Urinary bladder (tissue), 4 donors: Measurements from ENCODE around the gene SYPL1. TPM values are rescaled to one million over a fixed set of nuclear protein-coding genes. Genes with fewer than 3 reads are reported as not detected.

Experiments used
- DNase-seq: peaks from one replicate; pipeline ENCODE4 v3.0.0-alpha.2; 2015; ENCODE audit errors: extremely low spot score
- H3K27ac ChIP-seq: one replicate; pipeline ENCODE4 v1.5.1; 2013; ENCODE audit warnings: low read depth, mild to moderate bottlenecking, moderate library complexity
- H3K36me3 ChIP-seq: one replicate; pipeline ENCODE4 v1.6.1; 2013; ENCODE audit warnings: mild to moderate bottlenecking, moderate library complexity; ENCODE audit not compliant: insufficient read depth
- H3K4me1 ChIP-seq: one replicate; pipeline ENCODE4 v1.6.1; 2013; ENCODE audit warnings: mild to moderate bottlenecking, moderate library complexity; ENCODE audit not compliant: insufficient read depth
- H3K4me3 ChIP-seq: one replicate; pipeline ENCODE4 v1.5.1; 2013; ENCODE audit warnings: low read depth, low read length
- WGBS: extraction: QIAGEN DNeasy Blood & Tissue Kit; methylation state at CpG from one replicate; pipeline ENCODE4 v1.1.7; 2013; 5-methylcytosine and 5-hydroxymethylcytosine counted together
- polyA plus RNA-seq: library from polyadenylated mRNA; stranded (reverse); fragments of 200-250 nt; gene quantifications from one replicate; pipeline ENCODE4 v1.2.3, GENCODE V29; 2013
- total RNA-seq: library from RNA; depleted of rRNA; stranded (reverse); fragments of >200 nt; gene quantifications from one replicate; pipeline ENCODE4 v1.2.3, GENCODE V29; 2014
- donor health status: healthy with polysubstance abuse.
- donor health status: healthy.

The SYPL1 gene
- total and polyA plus RNA-seq, 2 donors = 113 to 133 TPM

DNA sequence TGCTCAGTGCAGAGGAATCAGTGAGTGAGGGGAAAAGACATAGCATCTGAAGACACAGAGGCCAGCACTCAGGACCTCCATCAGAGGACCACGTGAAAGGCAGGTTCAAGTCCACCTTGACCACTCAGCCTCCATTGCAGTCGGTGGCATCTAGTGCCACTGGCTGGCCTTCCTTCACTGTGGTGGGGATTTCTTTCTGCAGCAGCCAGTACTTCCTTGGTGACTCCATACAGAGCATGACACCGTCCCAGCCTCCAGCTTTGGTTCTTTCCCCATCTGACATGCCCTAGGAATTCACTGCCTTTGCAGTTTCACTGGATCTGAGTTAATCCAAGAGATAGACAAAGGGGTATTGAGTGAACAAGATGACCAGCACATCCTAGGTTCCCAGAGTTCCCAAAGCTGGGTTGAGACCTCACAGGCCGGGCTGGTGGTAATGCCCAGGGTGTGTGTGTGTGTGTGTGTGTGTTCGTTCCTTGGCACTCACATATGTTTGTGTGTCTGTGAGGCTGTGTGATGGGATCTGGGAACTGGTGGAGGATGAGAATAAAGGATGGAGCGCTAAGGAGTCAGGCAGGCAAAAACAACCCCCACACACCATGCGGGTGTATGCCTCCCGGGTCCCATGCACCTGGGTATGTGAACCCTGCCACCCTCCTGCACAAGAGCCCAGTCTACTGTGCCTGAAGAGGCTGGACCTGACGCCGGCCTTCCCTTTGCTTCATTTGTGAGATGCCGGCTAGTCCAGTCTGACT is 57.8 kb downstream of the SYPL1 start:
- 96% methylated on average over 11 of the region's 11 CpGs for WGBS
- DNase-seq = no peak
- Histone ChIP-seq H3K27ac (no peak overlapping the region), H3K36me3 (no peaks in the 10 kb centered on the region), H3K4me1 (no peaks in the 10 kb centered on the region), H3K4me3 (no peak overlapping the region)

DNA sequence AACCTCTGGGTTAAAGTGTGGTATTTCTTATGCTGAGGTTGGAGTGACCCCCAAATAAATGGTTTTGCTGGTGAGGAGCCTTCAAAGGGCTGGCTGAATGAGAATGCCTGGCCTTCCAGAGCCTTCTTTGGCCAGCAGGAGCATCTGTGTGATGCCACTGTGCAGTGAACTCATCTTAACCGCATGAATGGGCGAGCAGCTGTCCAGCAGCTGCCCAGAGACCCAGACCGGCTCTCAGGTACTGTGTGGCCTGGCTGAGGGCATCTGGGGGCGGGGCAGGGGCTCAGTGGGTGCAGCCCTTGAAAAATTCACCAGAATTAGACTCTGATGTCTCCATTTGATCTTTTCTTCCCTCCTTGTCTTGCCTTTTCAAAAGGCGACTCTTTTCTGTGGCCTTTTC is 59.0 kb downstream of the SYPL1 start:
- 90% methylated on average over 5 of the region's 5 CpGs for WGBS
- Histone ChIP-seq H3K27ac (no peak overlapping the region), H3K36me3 (no peaks in the 10 kb centered on the region), H3K4me1 (no peaks in the 10 kb centered on the region), H3K4me3 (no peak overlapping the region)
- no peak for DNase-seq

DNA sequence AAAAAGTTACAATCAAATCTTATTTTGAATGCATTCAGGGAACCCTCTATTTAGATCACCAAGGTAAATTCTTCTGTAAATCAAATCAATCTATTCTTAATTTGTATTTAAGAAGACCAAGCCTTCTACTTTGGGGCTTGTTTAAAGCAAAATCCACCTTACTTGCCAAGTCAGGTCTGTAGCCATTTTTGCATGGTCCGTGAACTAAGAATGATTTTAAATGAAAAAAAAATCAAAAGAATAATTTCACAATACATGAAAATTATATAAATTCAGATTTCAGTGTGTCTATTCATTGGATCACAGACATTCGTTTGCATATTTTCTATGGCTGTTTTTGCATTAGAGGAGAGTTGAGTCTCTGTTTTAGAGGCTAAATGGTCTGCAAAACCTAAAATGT is 59.4 kb downstream of the SYPL1 start:
- DNase-seq = no peak
- no peaks in the 10 kb centered on the region for H3K36me3 ChIP-seq
- no peaks in the 10 kb centered on the region for H3K4me1 ChIP-seq
- no peak overlapping the region for H3K27ac ChIP-seq
- 90% methylated on average over 2 of the region's 2 CpGs for WGBS
- H3K4me3 ChIP-seq = no peak overlapping the region

DNA sequence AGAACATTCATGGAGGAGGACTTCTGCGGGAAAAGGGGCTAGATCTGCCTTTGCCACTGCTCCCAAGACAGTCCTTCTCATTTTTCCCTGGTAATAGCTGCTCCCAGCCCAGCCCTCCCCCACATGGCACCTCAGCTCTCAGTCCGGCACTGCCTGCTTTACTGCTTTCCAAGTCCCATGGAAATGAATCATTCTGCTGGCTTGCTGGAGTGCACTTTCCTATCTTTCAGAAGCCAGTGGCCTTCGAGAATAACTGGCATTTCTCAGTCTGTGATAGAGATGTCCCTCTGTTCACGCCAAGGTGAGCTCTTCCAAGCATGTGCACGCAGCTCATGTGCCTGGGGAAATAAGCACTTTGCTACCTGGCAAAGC is 61.4 kb downstream of the SYPL1 start:
- Histone ChIP-seq H3K27ac (no peak overlapping the region), H3K4me3 (no peak overlapping the region), H3K4me1 (no peaks in the 10 kb centered on the region), H3K36me3 (no peaks in the 10 kb centered on the region)
- WGBS = 50% methylated on average over 5 of the region's 5 CpGs
- no peak for DNase-seq

DNA sequence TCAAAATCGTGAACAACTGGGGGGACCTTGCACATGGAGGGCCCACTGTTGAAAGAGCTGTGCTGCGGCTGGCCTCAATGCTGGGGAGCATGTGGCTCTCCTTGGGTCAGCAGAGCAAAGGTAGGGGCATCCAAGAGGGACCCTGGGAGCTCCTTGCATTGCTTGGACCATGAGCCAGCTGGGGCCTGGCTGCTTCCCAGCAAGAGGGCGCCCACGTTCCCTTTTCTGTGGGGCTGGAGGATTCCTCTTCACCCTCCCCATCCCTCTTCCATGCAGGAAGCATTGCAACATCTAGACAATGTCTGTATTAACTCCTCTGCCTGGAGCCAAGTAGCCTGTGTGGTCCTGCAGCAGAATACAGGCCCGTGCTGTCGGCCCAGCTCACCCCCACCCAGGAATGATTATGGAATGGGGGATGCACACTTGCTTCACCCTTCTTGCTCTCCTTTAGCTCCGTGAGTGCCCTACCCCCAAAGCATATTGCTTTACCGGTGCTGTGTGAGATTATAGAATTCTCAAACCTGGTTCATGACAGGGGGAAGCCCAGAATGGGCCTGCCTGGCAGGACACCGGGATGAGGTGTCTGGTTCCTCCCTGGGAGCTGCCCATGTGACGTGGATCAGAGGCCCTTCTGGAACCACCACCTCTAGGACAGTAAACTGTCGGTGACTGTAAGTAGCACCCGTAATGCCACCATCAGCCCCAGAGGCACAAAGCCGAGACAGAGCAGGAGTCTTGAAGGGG is 61.9 kb downstream of the SYPL1 start:
- H3K27ac ChIP-seq = no peak overlapping the region
- no peak overlapping the region for H3K4me3 ChIP-seq
- H3K4me1 ChIP-seq = no peaks in the 10 kb centered on the region
- no peaks in the 10 kb centered on the region for H3K36me3 ChIP-seq
- 61% methylated on average over 13 of the region's 13 CpGs for WGBS
- DNase-seq = no peak

DNA sequence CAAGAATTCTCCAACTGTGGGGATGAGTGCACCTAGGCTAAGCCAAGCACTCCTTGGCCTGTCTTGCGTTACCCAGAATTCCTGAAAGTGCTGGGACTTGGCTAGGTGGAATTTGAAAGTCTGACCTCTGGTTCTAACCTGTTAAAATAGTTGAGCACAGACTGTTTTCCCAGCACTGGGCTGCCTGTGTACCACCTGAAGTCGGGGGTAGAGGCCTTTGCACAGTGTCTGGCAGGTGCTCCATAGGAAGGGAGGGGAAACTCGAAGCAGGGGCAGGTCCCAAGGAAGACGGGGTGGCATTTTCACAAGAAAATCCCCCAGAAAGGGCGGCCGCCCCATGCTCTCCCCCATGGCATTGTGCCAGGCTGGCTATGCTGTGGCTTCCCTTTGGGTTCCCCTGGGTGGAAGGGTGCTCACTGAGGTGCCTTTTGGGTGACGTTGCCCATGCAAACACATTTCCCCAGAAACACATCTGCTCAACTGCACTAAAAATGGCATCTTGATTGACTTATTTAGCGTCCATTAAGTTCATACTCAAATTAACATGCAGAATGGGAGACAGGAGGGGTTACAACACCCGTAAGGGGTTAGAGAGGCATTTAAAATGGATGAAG is 62.9 kb downstream of the SYPL1 start:
- no peak overlapping the region for H3K4me3 ChIP-seq
- DNase-seq = no peak
- WGBS = 96% methylated on average over 9 of the region's 9 CpGs
- no peak overlapping the region for H3K27ac ChIP-seq
- no peaks in the 10 kb centered on the region for H3K4me1 ChIP-seq
- H3K36me3 ChIP-seq = no peaks in the 10 kb centered on the region

DNA sequence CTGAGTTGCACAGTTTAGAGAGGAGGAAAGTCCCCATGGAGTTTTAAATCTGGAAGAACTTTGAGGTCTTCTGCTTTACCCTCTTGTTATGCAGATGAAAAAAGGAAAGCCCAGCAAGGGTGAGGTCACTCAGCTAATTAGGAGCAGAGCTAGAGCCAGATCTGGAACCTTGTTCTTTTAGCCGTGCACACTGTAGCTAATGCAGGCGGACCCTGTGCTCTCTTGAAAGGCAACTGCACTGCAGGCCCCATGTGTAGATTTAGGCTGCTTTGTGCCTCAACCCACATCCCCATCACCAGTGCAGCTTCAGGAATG is 63.4 kb downstream of the SYPL1 start:
- no peak overlapping the region for H3K4me3 ChIP-seq
- DNase-seq = no peak
- WGBS = 95% methylated on average over 2 of the region's 2 CpGs
- H3K36me3 ChIP-seq = no peaks in the 10 kb centered on the region
- no peak overlapping the region for H3K27ac ChIP-seq
- H3K4me1 ChIP-seq = no peaks in the 10 kb centered on the region

DNA sequence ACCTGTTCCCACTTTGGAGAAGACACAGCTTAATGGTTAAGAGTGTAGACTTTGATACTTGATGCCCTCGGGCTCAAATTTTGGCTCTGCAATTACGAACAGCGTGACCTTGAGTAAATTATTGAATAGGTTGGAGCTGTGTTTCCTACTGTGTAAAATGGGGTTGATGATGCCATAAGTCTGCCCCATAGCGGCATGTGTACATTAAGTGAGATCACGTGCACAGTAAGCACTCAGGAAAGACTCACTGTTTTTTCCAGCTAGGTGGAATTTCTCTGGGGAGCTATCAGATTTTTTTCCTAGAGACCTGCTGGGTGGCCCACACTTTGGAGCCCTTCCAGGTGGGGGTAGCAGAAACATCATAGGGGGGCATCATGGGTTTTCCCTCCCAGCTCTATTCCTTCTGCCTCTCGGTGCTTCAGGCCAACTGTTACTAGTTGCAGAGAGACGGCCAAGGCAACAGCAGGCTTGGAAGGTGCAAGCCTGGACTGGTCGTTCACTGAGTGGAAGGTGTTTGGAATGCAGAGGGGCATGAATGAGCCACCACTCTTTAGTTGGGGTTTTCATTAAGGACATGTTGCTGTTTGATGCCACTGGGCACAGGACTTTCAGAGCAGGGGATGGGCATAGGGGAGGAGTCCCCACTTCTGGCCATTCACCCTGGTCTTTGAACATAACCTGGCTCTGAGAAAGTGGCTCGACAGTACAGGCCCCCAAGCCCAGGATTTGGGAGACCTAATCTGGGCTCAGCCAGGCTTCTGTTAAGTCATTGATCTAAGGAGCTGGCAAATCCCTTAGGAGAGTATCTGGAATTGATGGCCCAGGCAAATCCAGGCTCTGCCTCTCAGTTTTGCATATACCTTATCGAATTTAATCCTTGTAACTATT is 64.0 kb downstream of the SYPL1 start:
- Histone ChIP-seq H3K4me1 (no peaks in the 10 kb centered on the region), H3K4me3 (no peak overlapping the region), H3K27ac (no peak overlapping the region), H3K36me3 (no peaks in the 10 kb centered on the region)
- DNase-seq = no peak
- WGBS = 89% methylated on average over 10 of the region's 10 CpGs

DNA sequence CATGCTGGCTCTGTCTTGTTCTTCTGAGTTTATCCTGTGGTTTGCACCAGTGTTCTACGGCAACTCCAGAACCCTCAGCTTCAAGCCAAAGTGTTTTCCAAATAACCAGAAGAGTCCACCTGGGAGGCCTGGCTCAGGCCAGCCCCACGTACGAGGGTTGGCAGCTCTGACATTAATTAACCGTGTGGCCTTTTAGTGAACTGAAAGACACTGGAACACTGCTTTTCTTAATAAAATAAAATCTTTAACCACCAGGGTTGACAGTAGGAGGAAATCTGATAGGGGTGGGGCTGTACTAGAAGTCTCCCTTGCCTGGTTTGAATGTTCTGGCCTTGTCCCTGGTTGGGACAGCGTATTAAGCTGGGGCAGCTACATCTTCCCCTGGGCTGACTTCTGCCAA is 64.9 kb downstream of the SYPL1 start:
- WGBS = 78% methylated on average over 5 of the region's 5 CpGs
- no peaks in the 10 kb centered on the region for H3K36me3 ChIP-seq
- H3K4me1 ChIP-seq = no peaks in the 10 kb centered on the region
- no peak for DNase-seq
- no peak overlapping the region for H3K4me3 ChIP-seq
- H3K27ac ChIP-seq = no peak overlapping the region

DNA sequence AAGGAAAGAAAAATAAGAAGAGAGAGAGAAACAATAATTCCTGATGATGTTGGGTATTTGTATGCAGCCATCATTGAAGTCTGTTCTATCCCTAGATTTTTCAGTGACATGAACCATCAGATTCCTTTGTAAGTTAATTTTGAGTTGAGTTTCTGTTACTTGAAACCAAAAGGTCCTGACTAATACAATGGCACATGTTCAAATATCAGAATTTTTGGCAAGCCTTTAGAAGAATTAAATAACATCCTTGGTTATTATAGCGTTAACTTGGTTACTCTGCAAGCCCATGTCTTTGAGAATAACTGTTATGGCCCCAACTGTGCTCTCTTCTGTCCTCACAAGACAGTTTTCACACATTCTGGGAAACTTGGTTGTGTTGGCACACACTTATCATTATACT is 66.5 kb downstream of the SYPL1 start:
- DNase-seq = no peak
- Histone ChIP-seq H3K36me3 (no peaks in the 10 kb centered on the region), H3K4me1 (no peaks in the 10 kb centered on the region), H3K27ac (no peak overlapping the region), H3K4me3 (no peak overlapping the region)
- WGBS = 69% methylated on average over 1 of the region's 1 CpG

DNA sequence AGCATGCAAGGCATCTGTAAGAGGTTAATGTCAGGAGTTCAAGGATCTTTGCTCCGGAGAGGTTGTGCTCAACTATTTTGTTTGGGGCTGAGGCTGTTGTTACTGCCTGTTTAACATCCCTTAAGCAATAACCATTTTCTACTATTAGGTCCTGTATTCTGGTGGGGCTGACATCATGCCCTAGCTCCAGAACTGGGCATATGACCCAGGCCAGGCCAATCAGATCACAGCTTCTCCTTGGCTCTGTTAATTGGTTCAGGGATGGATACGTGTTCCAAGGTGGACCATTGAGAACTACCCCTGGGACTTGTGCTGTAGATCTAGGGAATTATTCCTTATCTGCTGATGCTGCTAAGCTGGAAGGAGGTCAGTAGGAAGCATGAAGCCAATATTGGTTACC is 67.0 kb downstream of the SYPL1 start:
- no peak overlapping the region for H3K4me3 ChIP-seq
- no peaks in the 10 kb centered on the region for H3K36me3 ChIP-seq
- H3K4me1 ChIP-seq = no peaks in the 10 kb centered on the region
- H3K27ac ChIP-seq = no peak overlapping the region
- no peak for DNase-seq
- 81% methylated on average over 2 of the region's 2 CpGs for WGBS

DNA sequence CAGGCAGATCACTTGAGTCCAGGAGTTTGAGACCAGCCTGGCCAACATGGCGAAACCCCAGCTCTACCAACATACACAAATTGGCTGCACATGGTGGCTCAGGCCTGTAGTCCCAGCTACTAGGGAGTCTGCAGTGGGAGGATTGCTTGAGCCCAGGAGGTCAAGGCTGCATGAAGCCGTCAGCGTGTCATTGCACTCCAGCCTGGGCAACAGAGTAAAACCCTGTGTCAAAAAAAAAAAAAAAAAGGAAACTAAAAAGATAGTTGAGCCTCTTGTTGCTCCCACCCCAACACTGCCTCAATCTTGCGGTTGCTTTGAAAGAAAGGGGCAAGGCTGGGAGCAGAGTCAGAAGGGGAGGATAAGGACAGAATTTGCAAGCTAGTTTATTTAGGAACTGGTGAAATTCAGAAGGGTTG is 69.9 kb downstream of the SYPL1 start:
- DNase-seq = no peak
- no peak overlapping the region for H3K4me3 ChIP-seq
- WGBS = 89% methylated on average over 4 of the region's 4 CpGs

DNA sequence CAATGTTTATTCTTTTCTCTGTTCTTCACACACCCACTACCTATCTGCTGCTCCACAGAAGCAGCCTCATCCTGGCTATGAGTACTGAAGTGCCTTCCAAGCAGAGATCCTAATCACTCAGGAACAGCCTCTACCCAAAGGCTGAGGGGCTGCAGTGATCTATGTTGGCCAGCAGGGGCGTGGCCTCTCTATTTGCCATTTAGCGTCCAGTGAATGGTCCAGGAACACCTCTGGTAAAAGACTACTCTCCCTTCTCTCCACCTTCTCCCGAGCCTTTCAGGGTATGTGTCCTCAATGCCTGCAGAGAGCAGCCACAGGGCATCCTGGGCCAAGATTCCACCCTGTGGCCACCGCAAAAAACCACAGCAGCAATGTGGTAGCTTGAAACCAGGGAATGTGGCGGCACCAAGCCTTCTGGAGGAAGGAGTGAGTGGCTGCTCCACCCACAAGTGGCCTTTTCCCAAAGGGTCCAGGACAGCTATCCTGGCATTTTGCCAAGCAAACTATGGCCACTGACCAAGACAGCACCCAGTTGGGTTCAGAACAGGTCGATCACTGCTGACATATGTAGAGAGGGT is 70.9 kb downstream of the SYPL1 start:
- Histone ChIP-seq H3K27ac (no peak overlapping the region), H3K4me3 (no peak overlapping the region), H3K4me1 (no peaks in the 10 kb centered on the region), H3K36me3 (no peaks in the 10 kb centered on the region)
- DNase-seq = no peak
- WGBS = 60% methylated on average over 6 of the region's 6 CpGs

More for the DNA sequence above, 69.9 kb downstream of the SYPL1 start:
- Histone ChIP-seq H3K4me1 (no peaks in the 10 kb centered on the region), H3K36me3 (no peaks in the 10 kb centered on the region), H3K27ac (no peak overlapping the region)
